ENCODE data around the gene POR. TPM values are rescaled to one million over a fixed set of nuclear protein-coding genes. Genes with fewer than 3 reads are reported as not detected.

POR gene
- total and polyA plus RNA-seq, 12 donors, result 268 to 1,301 (median 597) TPM

- H3K27ac ChIP-seq, result peak overlapping the region; percentile 81 to 97 (median 87)
- no peaks in the 10 kb centered on the region for H3K9me3 ChIP-seq (replicated peaks in 1 of 3)
- TF ChIP-seq, protein P1, sequence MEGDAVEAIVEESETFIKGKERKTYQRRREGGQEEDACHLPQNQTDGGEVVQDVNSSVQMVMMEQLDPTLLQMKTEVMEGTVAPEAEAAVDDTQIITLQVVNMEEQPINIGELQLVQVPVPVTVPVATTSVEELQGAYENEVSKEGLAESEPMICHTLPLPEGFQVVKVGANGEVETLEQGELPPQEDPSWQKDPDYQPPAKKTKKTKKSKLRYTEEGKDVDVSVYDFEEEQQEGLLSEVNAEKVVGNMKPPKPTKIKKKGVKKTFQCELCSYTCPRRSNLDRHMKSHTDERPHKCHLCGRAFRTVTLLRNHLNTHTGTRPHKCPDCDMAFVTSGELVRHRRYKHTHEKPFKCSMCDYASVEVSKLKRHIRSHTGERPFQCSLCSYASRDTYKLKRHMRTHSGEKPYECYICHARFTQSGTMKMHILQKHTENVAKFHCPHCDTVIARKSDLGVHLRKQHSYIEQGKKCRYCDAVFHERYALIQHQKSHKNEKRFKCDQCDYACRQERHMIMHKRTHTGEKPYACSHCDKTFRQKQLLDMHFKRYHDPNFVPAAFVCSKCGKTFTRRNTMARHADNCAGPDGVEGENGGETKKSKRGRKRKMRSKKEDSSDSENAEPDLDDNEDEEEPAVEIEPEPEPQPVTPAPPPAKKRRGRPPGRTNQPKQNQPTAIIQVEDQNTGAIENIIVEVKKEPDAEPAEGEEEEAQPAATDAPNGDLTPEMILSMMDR (IDR thresholded peaks at IDR 0.05), result no peak
- TF ChIP-seq POLR2A (IDR thresholded peaks at IDR 0.05), result peak; percentile 18 to 75
- peaks cover 0 to 77% of the 10 kb centered on the region in 2 donors for H3K36me3 ChIP-seq (replicated peaks in 1 of 2)
- WGBS, 4 donors, result 39 to 66% (median 46%) methylated on average over 8 to 41 of the region's 41 CpGs
- peaks cover 31 to 59% of the 10 kb centered on the region in 2 donors for H3K4me1 ChIP-seq (replicated peaks in 1 of 2)
- no peaks in the 10 kb centered on the region for H3K27me3 ChIP-seq
- peak; percentile 92 to 97 (median 95) for DNase-seq
- intact Hi-C loops (cut with DNase I), result loop anchor here in 1 of 2 donors (5.0 kb wide), 1 partner anchor 68 kb away; the partner anchor contains the start of gene POR
- no peak overlapping the region for H3K4me3 ChIP-seq
These were observed 70.7 kb downstream of the POR start for GRCh38 chr7:75985518-75986146.

DNA sequence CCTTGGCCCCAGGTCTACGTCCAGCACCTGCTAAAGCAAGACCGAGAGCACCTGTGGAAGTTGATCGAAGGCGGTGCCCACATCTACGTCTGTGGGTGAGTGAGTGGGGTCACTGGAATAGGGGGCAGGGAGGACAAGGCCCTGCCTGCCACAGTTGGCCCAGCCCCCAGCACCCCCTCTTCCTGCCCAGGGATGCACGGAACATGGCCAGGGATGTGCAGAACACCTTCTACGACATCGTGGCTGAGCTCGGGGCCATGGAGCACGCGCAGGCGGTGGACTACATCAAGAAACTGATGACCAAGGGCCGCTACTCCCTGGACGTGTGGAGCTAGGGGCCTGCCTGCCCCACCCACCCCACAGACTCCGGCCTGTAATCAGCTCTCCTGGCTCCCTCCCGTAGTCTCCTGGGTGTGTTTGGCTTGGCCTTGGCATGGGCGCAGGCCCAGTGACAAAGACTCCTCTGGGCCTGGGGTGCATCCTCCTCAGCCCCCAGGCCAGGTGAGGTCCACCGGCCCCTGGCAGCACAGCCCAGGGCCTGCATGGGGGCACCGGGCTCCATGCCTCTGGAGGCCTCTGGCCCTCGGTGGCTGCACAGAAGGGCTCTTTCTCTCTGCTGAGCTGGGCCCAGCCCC lies 71.3 kb downstream of the POR start:
- Histone ChIP-seq H3K4me3 (no peak overlapping the region), H3K27ac (peak overlapping the region; percentile 81 to 97 (median 85)), H3K4me1 (replicated peaks in 1 of 2) (peaks cover 30 to 58% of the 10 kb centered on the region in 2 donors), H3K9me3 (replicated peaks in 1 of 3) (no peaks in the 10 kb centered on the region), H3K36me3 (replicated peaks in 1 of 2) (peaks cover 0 to 70% of the 10 kb centered on the region in 2 donors), H3K27me3 (no peaks in the 10 kb centered on the region)
- no peak for TF ChIP-seq POLR2A (IDR thresholded peaks at IDR 0.05)
- TF ChIP-seq, protein P1 (IDR thresholded peaks at IDR 0.05), result no peak
- intact Hi-C loops (cut with DNase I), result loop anchor here in 1 of 2 donors (5.0 kb wide), 1 partner anchor 69 kb away; the partner anchor contains the start of gene POR
- peak in 5 of 7 donors; percentile 52 to 64 (median 55) for DNase-seq
- 57 to 82% (median 64%) methylated on average over 3 to 20 of the region's 20 CpGs for WGBS, 4 donors

GRCh38 chr7:75987026-75987804 lies 72.3 kb downstream of the POR start:
- peak in 6 of 7 donors; percentile 46 to 67 (median 54) for DNase-seq
- H3K27me3 ChIP-seq, result no peaks in the 10 kb centered on the region
- no peak for TF ChIP-seq POLR2A (IDR thresholded peaks at IDR 0.05)
- TF ChIP-seq, protein P1 (IDR thresholded peaks at IDR 0.05), result no peak
- intact Hi-C loops (cut with DNase I), result loop anchor here in 1 of 2 donors (5.0 kb wide), 1 partner anchor 70 kb away; the partner anchor contains the start of gene POR
- H3K4me3 ChIP-seq, result no peak overlapping the region
- peaks cover 0 to 61% of the 10 kb centered on the region in 2 donors for H3K36me3 ChIP-seq (replicated peaks in 1 of 2)
- peak overlapping the region; percentile 81 to 97 (median 85) for H3K27ac ChIP-seq
- no peaks in the 10 kb centered on the region for H3K9me3 ChIP-seq (replicated peaks in 1 of 3)
- peaks cover 31 to 57% of the 10 kb centered on the region in 2 donors for H3K4me1 ChIP-seq (replicated peaks in 1 of 2)
- WGBS, 4 donors, result 87 to 90% (median 89%) methylated on average over 25 to 32 of the region's 32 CpGs

All from adrenal gland (tissue), 12 donors.